ENCODE results near the gene VPS45.
"Not testable (repeated sequence)": the region's sequence is repeated elsewhere in the genome, so short reads cannot be mapped to it uniquely, and the experiment has no call there.

The VPS45 gene

DNA sequence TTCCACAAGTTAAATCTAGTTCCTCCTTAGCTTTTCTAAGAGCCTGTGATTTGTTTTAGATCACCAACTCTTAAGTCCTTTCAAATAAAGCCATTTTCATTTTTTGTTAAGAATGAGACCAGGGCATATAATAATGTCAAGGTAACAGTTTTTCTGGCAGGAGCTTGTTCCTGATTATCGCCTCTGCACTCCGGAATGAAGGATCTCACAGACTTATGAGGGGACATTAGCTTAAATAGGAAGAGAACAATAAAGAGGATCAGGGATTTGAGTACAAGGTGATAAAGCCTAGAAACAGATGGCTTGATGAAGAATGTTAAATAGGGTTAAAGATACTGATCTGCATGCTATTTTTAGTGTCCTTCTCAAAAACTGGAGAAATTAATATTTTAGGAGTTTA is 43.4 kb upstream of the VPS45 start:
- Histone ChIP-seq H3K27me3 (replicated peaks; ENCODE audit: control insufficient read depth, insufficient read depth, low read length) (no peaks in the 10 kb centered on the region), H3K4me3 (replicated peaks; ENCODE audit: low read depth, low read length) (no peak overlapping the region), H3K36me3 (ENCODE audit: control insufficient read depth, insufficient read depth, low read length) (no peaks in the 10 kb centered on the region)
- TF ChIP-seq, protein P1, sequence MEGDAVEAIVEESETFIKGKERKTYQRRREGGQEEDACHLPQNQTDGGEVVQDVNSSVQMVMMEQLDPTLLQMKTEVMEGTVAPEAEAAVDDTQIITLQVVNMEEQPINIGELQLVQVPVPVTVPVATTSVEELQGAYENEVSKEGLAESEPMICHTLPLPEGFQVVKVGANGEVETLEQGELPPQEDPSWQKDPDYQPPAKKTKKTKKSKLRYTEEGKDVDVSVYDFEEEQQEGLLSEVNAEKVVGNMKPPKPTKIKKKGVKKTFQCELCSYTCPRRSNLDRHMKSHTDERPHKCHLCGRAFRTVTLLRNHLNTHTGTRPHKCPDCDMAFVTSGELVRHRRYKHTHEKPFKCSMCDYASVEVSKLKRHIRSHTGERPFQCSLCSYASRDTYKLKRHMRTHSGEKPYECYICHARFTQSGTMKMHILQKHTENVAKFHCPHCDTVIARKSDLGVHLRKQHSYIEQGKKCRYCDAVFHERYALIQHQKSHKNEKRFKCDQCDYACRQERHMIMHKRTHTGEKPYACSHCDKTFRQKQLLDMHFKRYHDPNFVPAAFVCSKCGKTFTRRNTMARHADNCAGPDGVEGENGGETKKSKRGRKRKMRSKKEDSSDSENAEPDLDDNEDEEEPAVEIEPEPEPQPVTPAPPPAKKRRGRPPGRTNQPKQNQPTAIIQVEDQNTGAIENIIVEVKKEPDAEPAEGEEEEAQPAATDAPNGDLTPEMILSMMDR (IDR thresholded peaks at IDR 0.05; ENCODE audit: insufficient read depth, low read length, poor library complexity, severe bottlenecking) = no peak
- DNase-seq (ENCODE audit: extremely low read depth, insufficient read length) = no peak

DNA sequence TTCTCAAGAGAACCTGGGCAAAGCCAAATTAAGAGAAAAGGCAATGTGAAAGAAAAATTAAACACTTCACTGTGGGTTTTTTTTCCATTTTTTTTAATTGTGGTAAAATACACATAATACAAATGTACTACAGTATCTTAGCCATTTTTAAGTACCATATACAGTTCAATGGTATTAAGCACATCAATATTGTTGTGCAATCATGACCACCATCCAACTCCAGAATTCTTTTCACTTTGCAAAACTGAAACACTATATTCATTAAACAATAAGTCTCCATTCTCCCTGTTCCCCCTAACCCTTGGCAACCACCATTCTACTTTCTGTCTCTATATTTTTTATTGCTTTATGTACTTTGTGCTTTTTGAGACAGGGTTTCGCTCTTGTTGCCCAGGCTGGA is 39.3 kb upstream of the VPS45 start:
- H3K36me3 ChIP-seq (ENCODE audit: control insufficient read depth, insufficient read depth, low read length) = no peaks in the 10 kb centered on the region
- DNase-seq (ENCODE audit: extremely low read depth, insufficient read length) = no peak
- H3K4me3 ChIP-seq (replicated peaks; ENCODE audit: low read depth, low read length) = no peak overlapping the region
- TF ChIP-seq, protein P1 (IDR thresholded peaks at IDR 0.05; ENCODE audit: insufficient read depth, low read length, poor library complexity, severe bottlenecking) = no peak
- H3K27me3 ChIP-seq (replicated peaks; ENCODE audit: control insufficient read depth, insufficient read depth, low read length) = no peaks in the 10 kb centered on the region

DNA sequence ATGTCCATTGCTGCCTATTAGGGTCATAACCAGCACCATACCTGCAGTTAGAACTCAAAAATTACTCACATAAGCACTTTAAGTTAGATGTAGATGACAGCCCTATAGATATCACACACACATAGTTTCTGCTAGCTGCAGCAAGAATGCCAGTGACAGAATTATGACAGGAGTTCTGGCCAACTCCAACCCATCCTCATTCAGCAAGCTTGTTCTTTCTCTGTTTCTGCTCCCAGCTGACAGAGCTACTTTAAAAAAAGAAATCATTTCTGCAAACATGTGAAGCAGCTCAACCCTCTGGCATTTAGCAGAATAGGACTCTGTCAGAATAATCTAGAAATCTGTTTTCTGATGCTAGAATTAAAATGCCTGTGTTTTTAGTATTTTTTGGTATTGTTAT is 33.2 kb upstream of the VPS45 start:
- DNase-seq (ENCODE audit: extremely low read depth, insufficient read length) = no peak
- TF ChIP-seq, protein P1 (IDR thresholded peaks at IDR 0.05; ENCODE audit: insufficient read depth, low read length, poor library complexity, severe bottlenecking) = no peak
- Histone ChIP-seq H3K27me3 (replicated peaks; ENCODE audit: control insufficient read depth, insufficient read depth, low read length) (no peaks in the 10 kb centered on the region), H3K36me3 (ENCODE audit: control insufficient read depth, insufficient read depth, low read length) (no peaks in the 10 kb centered on the region), H3K4me3 (replicated peaks; ENCODE audit: low read depth, low read length) (no peak overlapping the region)

DNA sequence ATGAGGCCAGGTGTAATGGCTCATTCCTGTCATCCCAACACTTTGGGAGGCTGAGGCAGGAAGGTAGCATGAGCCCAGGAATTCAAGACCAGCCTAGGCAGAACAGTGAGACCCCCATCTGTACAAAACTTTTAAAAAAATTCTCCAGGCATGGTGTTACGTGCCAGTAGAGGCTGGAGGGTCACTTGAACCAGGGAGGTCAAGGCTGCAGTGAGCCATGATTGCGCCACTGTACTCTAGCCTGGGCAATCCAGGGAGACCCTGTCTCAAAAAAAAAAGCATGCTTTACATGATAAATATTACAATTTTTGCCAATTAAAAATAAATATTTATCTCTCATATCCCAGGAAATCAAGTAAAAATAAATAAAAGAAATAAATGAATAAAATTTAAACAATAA is 17.6 kb upstream of the VPS45 start:
- DNase-seq (ENCODE audit: extremely low read depth, insufficient read length) = no peak
- H3K4me3 ChIP-seq (replicated peaks; ENCODE audit: low read depth, low read length) = no peak overlapping the region
- no peaks in the 10 kb centered on the region for H3K27me3 ChIP-seq (replicated peaks; ENCODE audit: control insufficient read depth, insufficient read depth, low read length)

DNA sequence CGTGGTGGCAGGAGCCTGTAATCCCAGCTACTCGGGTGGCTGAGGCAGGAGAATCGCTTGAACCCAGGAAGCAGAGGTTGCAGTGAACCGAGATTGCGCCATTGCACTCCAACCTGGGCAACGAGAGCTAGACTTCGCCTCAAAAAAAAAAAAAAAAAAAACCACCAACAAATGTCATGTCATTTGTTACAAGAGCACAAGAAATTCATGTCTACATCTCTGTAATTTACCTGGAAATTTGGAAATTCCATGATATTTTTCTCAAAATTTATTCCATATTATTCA is 16.5 kb upstream of the VPS45 start:
- Histone ChIP-seq H3K36me3 (ENCODE audit: control insufficient read depth, insufficient read depth, low read length) (no peaks in the 10 kb centered on the region), H3K4me3 (replicated peaks; ENCODE audit: low read depth, low read length) (no peak overlapping the region), H3K27me3 (replicated peaks; ENCODE audit: control insufficient read depth, insufficient read depth, low read length) (no peaks in the 10 kb centered on the region)
- DNase-seq (ENCODE audit: extremely low read depth, insufficient read length) = no peak
- TF ChIP-seq, protein P1 (IDR thresholded peaks at IDR 0.05; ENCODE audit: insufficient read depth, low read length, poor library complexity, severe bottlenecking) = no peak

More for the DNA sequence above, 17.6 kb upstream of the VPS45 start:
- H3K36me3 ChIP-seq (ENCODE audit: control insufficient read depth, insufficient read depth, low read length) = no peaks in the 10 kb centered on the region
- TF ChIP-seq, protein P1 (IDR thresholded peaks at IDR 0.05; ENCODE audit: insufficient read depth, low read length, poor library complexity, severe bottlenecking) = no peak

DNA sequence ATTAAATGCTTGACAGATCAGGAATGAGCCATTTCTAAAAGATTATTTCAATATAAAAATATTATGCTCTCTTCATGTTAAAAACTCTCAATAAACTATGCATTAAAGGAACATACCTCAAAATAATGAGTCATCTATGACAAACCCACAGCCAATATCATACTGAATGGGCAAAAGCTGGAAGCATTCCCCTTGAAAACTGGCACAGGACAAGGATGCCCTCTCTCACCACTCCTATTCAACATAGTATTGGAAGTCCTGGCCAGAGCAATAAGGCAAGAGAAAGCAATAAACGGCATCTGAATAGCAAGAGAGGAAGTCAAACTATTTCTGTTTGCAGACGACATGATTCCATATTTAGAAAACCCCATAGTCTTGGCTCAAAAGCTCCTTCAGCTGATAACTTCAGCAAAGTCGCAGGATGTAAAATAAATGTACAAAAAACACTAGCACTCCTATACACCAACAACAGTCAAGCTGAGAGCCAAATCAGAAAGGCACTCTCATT is 15.6 kb upstream of the VPS45 start:
- not testable (repeated sequence) for DNase-seq (ENCODE audit: extremely low read depth, insufficient read length); H3K27me3 ChIP-seq (replicated peaks; ENCODE audit: control insufficient read depth, insufficient read depth, low read length); H3K4me3 ChIP-seq (replicated peaks; ENCODE audit: low read depth, low read length); H3K36me3 ChIP-seq (ENCODE audit: control insufficient read depth, insufficient read depth, low read length)
